BLaER1 treated with 17β-estradiol and CSF1 and Interleukin-3, amounts not matched to agents 10 nM and 100 nM (cell line): ENCODE measurements around the gene PSTK.

Experiments
- H3K27ac ChIP-seq, 11 experiments: shearing (Covaris generic); formaldehyde crosslinking; 2 replicates each; pipeline ENCODE4 v1.8.1; 2022
- H3K27me3 ChIP-seq, 11 experiments: shearing (Covaris generic); formaldehyde crosslinking; 2 replicates each; pipeline ENCODE4 v1.8.1; 2022
- H3K36me3 ChIP-seq, 11 experiments: shearing (Covaris generic); formaldehyde crosslinking; 2 replicates each; pipeline ENCODE4 v1.8.1; 2022
- H3K4me1 ChIP-seq, 10 experiments: shearing (Covaris generic); formaldehyde crosslinking; 2 replicates each; pipeline ENCODE4 v1.8.1; 2022
- H3K4me2 ChIP-seq, 11 experiments: shearing (Covaris generic); formaldehyde crosslinking; 2 replicates each; pipeline ENCODE4 v1.8.1; 2022
- H3K4me3 ChIP-seq, 10 experiments: shearing (Covaris generic); formaldehyde crosslinking; 2 replicates each; pipeline ENCODE4 v1.8.1; 2022
- H3K9ac ChIP-seq, 11 experiments: shearing (Covaris generic); formaldehyde crosslinking; 2 replicates each; pipeline ENCODE4 v1.8.1; 2022
- H3K9me3 ChIP-seq, 11 experiments: shearing (Covaris generic); formaldehyde crosslinking; replicated peaks in 1 of 11; 2 replicates each; pipeline ENCODE4 v1.8.1; 2022
- H4K20me1 ChIP-seq, 11 experiments: shearing (Covaris generic); formaldehyde crosslinking; 2 replicates each; pipeline ENCODE4 v1.8.1; 2022
- Cebpa-rat ChIP-seq, 11 experiments: shearing (Covaris generic); IDR thresholded peaks; 2 replicates each; pipeline ENCODE4 v1.8.1; 2022

The PSTK gene

GRCh38 chr10:123019941-123020703, 39.9 kb downstream of the PSTK start:
- H3K4me2 ChIP-seq, result no peak overlapping the region
- no peak overlapping the region for H3K27ac ChIP-seq
- H4K20me1 ChIP-seq, result no peaks in the 10 kb centered on the region; a peak in 1 of 22 replicates
- H3K36me3 ChIP-seq, result 0 out of 22 replicates have a peak, but pooled peaks cover 0 to 3% (median 0%) of the 10 kb centered on the region in 11 experiments
- no peak overlapping the region for H3K9ac ChIP-seq
- H3K9me3 ChIP-seq, result peaks cover 0 to 4% (median 0%) of the 10 kb centered on the region in 11 experiments; a peak in 2 of 22 replicates
- no peak for TF ChIP-seq Cebpa-rat (IDR thresholded peaks at IDR 0.05)
- no peak overlapping the region for H3K4me3 ChIP-seq
- H3K4me1 ChIP-seq, result peaks cover 0 to 9% (median 3%) of the 10 kb centered on the region in 10 experiments; a peak in 6 of 20 replicates
- no peaks in the 10 kb centered on the region for H3K27me3 ChIP-seq

GRCh38 chr10:123021517-123021916, 41.3 kb downstream of the PSTK start:
- Histone ChIP-seq H3K27me3 (no peaks in the 10 kb centered on the region), H3K27ac (no peak overlapping the region), H4K20me1 (no peaks in the 10 kb centered on the region; a peak in 1 of 22 replicates), H3K4me3 (no peak overlapping the region), H3K4me2 (no peak overlapping the region), H3K4me1 (peaks cover 0 to 10% (median 3%) of the 10 kb centered on the region in 10 experiments; a peak in 6 of 20 replicates), H3K36me3 (0 out of 22 replicates have a peak, but pooled peaks cover 0 to 3% (median 0%) of the 10 kb centered on the region in 11 experiments), H3K9me3 (peaks cover 0 to 4% (median 0%) of the 10 kb centered on the region in 11 experiments; a peak in 2 of 22 replicates), H3K9ac (no peak overlapping the region)
- no peak for TF ChIP-seq Cebpa-rat (IDR thresholded peaks at IDR 0.05)

- Histone ChIP-seq H4K20me1 (no peaks in the 10 kb centered on the region; a peak in 1 of 22 replicates), H3K4me2 (peak overlapping the region in 3 of 11 experiments; percentile 28 to 46 (median 28); a peak in 5 of 22 replicates), H3K27ac (no peak overlapping the region), H3K4me1 (peaks cover 0 to 10% (median 3%) of the 10 kb centered on the region in 10 experiments; a peak in 6 of 20 replicates), H3K4me3 (no peak overlapping the region), H3K9me3 (no peaks in the 10 kb centered on the region), H3K27me3 (no peaks in the 10 kb centered on the region), H3K9ac (no peak overlapping the region), H3K36me3 (no peaks in the 10 kb centered on the region)
- no peak for TF ChIP-seq Cebpa-rat (IDR thresholded peaks at IDR 0.05)
These were observed 44.3 kb downstream of the PSTK start for GRCh38 chr10:123024540-123024939.

GRCh38 chr10:123026302-123026701, 46.1 kb downstream of the PSTK start:
- H3K36me3 ChIP-seq, result no peaks in the 10 kb centered on the region
- no peak for TF ChIP-seq Cebpa-rat (IDR thresholded peaks at IDR 0.05)
- peaks cover 0 to 10% (median 3%) of the 10 kb centered on the region in 10 experiments; a peak in 6 of 20 replicates for H3K4me1 ChIP-seq
- H3K4me3 ChIP-seq, result no peak overlapping the region
- no peaks in the 10 kb centered on the region; a peak in 1 of 22 replicates for H4K20me1 ChIP-seq
- H3K9me3 ChIP-seq, result no peaks in the 10 kb centered on the region
- H3K4me2 ChIP-seq, result no peak overlapping the region
- no peak overlapping the region for H3K27ac ChIP-seq
- no peak overlapping the region for H3K9ac ChIP-seq
- no peaks in the 10 kb centered on the region for H3K27me3 ChIP-seq

- Histone ChIP-seq H3K4me2 (no peak overlapping the region), H3K9me3 (no peaks in the 10 kb centered on the region), H4K20me1 (no peaks in the 10 kb centered on the region; a peak in 1 of 22 replicates), H3K27ac (no peak overlapping the region), H3K4me3 (no peak overlapping the region), H3K27me3 (no peaks in the 10 kb centered on the region), H3K9ac (no peak overlapping the region), H3K36me3 (no peaks in the 10 kb centered on the region), H3K4me1 (peaks cover 0 to 10% (median 3%) of the 10 kb centered on the region in 10 experiments; a peak in 6 of 20 replicates)
- TF ChIP-seq Cebpa-rat (IDR thresholded peaks at IDR 0.05), result no peak
These were observed 47.7 kb downstream of the PSTK start for GRCh38 chr10:123027861-123028260.

GRCh38 chr10:123031124-123031523, 50.9 kb downstream of the PSTK start:
- no peaks in the 10 kb centered on the region; a peak in 1 of 20 replicates for H3K4me1 ChIP-seq
- H3K9me3 ChIP-seq, result no peaks in the 10 kb centered on the region
- H3K27me3 ChIP-seq, result no peaks in the 10 kb centered on the region
- no peak overlapping the region for H3K4me3 ChIP-seq
- no peak for TF ChIP-seq Cebpa-rat (IDR thresholded peaks at IDR 0.05)
- peaks cover 0 to 18% (median 9%) of the 10 kb centered on the region in 11 experiments; a peak in 16 of 22 replicates for H3K36me3 ChIP-seq
- H3K27ac ChIP-seq, result no peak overlapping the region
- no peak overlapping the region for H3K4me2 ChIP-seq
- no peaks in the 10 kb centered on the region for H4K20me1 ChIP-seq
- no peak overlapping the region for H3K9ac ChIP-seq

- Histone ChIP-seq H3K27ac (no peak overlapping the region), H3K9ac (no peak overlapping the region), H3K27me3 (no peaks in the 10 kb centered on the region), H3K36me3 (peaks cover 0 to 29% (median 19%) of the 10 kb centered on the region in 11 experiments; a peak in 18 of 22 replicates), H3K9me3 (no peaks in the 10 kb centered on the region), H3K4me3 (no peak overlapping the region), H3K4me1 (peaks cover 7 to 11% (median 9%) of the 10 kb centered on the region in 10 experiments; a peak in 19 of 20 replicates), H4K20me1 (peaks cover 0 to 4% (median 0%) of the 10 kb centered on the region in 11 experiments; a peak in 1 of 22 replicates), H3K4me2 (no peak overlapping the region)
- no peak for TF ChIP-seq Cebpa-rat (IDR thresholded peaks at IDR 0.05)
These were observed 54.1 kb downstream of the PSTK start for GRCh38 chr10:123034332-123034731.

GRCh38 chr10:123035467-123036086, 55.4 kb downstream of the PSTK start:
- no peak for TF ChIP-seq Cebpa-rat (IDR thresholded peaks at IDR 0.05)
- H3K36me3 ChIP-seq, result peaks cover 0 to 29% (median 19%) of the 10 kb centered on the region in 11 experiments; a peak in 18 of 22 replicates
- peaks cover 10 to 16% (median 12%) of the 10 kb centered on the region in 10 experiments; a peak in 19 of 20 replicates for H3K4me1 ChIP-seq
- H3K9ac ChIP-seq, result no peak overlapping the region
- H3K27me3 ChIP-seq, result no peaks in the 10 kb centered on the region
- peaks cover 0 to 4% (median 0%) of the 10 kb centered on the region in 11 experiments; a peak in 1 of 22 replicates for H4K20me1 ChIP-seq
- no peaks in the 10 kb centered on the region for H3K9me3 ChIP-seq
- H3K4me2 ChIP-seq, result no peak overlapping the region
- H3K4me3 ChIP-seq, result no peak overlapping the region
- no peak overlapping the region for H3K27ac ChIP-seq
